Prostate gland (tissue), 2 donors: ENCODE results near the gene GET3.

Experiments
- POLR2A ChIP-seq: fragments of 450-650 bp; IDR thresholded peaks from one replicate; pipeline ENCODE4 v1.6.1; 2016; ENCODE audit warnings: antibody characterized with exemption, mild to moderate bottlenecking
- POLR2AphosphoS5 ChIP-seq: sonication (generic); formaldehyde crosslinking; IDR thresholded peaks from one replicate; pipeline ENCODE4 v1.6.1; 2017; ENCODE audit warnings: antibody characterized with exemption
- TF ChIP-seq, protein P1 (sequence below), 4 experiments: fragments of 200-600 bp in 2 of 4; fragments of 450-650 bp in 2 of 4; sonication (generic) in 2 of 4; IDR thresholded peaks; 1 replicate in 3 of 4; 2 replicates in 1 of 4; pipeline ENCODE4 v1.5.1; 2016 to 2019; ENCODE audit warnings: antibody characterized with exemption in 4 of 4, mild to moderate bottlenecking in 2 of 4, moderate library complexity in 2 of 4

DNA sequence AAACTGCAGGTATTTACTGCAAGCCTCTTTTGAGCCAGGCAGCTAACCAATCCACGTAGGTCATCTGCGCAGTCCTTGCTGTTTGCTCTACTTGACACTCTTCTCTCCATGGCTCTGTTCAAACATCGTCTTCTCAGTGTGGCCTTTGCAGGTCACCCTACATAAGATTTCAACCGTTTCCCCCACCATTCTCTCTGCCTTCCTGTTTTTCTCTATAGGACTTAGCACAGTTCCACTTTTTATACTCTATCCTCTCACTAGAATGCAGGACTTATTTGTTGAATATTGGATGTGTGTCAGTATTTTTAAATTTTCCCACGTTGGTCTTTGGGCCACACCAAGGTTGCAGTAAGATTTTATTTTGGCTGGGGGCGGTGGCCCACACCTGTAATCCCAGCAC is 39.2 kb upstream of the GET3 start:
- TF ChIP-seq, protein P1, sequence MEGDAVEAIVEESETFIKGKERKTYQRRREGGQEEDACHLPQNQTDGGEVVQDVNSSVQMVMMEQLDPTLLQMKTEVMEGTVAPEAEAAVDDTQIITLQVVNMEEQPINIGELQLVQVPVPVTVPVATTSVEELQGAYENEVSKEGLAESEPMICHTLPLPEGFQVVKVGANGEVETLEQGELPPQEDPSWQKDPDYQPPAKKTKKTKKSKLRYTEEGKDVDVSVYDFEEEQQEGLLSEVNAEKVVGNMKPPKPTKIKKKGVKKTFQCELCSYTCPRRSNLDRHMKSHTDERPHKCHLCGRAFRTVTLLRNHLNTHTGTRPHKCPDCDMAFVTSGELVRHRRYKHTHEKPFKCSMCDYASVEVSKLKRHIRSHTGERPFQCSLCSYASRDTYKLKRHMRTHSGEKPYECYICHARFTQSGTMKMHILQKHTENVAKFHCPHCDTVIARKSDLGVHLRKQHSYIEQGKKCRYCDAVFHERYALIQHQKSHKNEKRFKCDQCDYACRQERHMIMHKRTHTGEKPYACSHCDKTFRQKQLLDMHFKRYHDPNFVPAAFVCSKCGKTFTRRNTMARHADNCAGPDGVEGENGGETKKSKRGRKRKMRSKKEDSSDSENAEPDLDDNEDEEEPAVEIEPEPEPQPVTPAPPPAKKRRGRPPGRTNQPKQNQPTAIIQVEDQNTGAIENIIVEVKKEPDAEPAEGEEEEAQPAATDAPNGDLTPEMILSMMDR (IDR thresholded peaks at IDR 0.05), result no peak
- no peak for TF ChIP-seq POLR2AphosphoS5
- TF ChIP-seq POLR2A, result no peak
